CD4-positive, alpha-beta T cell (primary cell): ENCODE measurements around the gene GARIN5A. TPM values are rescaled to one million over a fixed set of nuclear protein-coding genes. Genes with fewer than 3 reads are reported as not detected.
A peak's percentile ranks its signal among the peaks of the same experiment; 100 is the strongest.

ENCODE experiments used
- ATAC-seq: fragments of 200-7000 bp; cut with Tn5 transposase; one replicate; pipeline ENCODE4 v1.10.0; 2022; ENCODE audit warnings: mild to moderate bottlenecking; ENCODE audit not compliant: poor library complexity
- CTCF ChIA-PET: fragments of 350-600 bp; sonication (Branson Sonifier 250); formaldehyde crosslinking; loops from one replicate; lab custom pipeline; 2021; ENCODE audit warnings: antibody characterized with exemption, inconsistent platforms; lab: Charles Lee
- POLR2A ChIA-PET: fragments of 350-600 bp; sonication (Branson Sonifier 250); formaldehyde crosslinking; loops from one replicate; lab custom pipeline; 2021; ENCODE audit warnings: antibody characterized with exemption, inconsistent platforms; lab: Charles Lee
- DNase-seq, 14 experiments: peaks; one replicate each; pipeline ENCODE4 v3.0.0-alpha.2; 2013 to 2020; ENCODE audit warnings: mixed read lengths in 2 of 14
- H3K27ac ChIP-seq, 2 donors: one replicate each; pipeline versions ENCODE4 v1.5.1 to v1.7.0; 2013; ENCODE audit warnings: low read length in 2 of 2, low read depth in 1 of 2, mild to moderate bottlenecking in 1 of 2
- H3K27me3 ChIP-seq, 2 experiments: 1 replicate in 1 of 2; 2 replicates in 1 of 2; pipeline versions ENCODE4 v1.6.1 to v1.7.0; 2013; ENCODE audit warnings: low read length in 2 of 2, control low read depth in 1 of 2, mild to moderate bottlenecking in 1 of 2, moderate library complexity in 1 of 2; ENCODE audit not compliant: insufficient read depth in 2 of 2, control insufficient read depth in 1 of 2
- H3K36me3 ChIP-seq: one replicate; pipeline ENCODE4 v1.6.1; 2013; ENCODE audit warnings: low read length, control low read depth; ENCODE audit not compliant: insufficient read depth
- H3K4me1 ChIP-seq: one replicate; pipeline ENCODE4 v1.6.1; 2013; ENCODE audit warnings: low read length, control low read depth; ENCODE audit not compliant: insufficient read depth
- H3K4me3 ChIP-seq: one replicate; pipeline ENCODE4 v1.5.1; 2013; ENCODE audit warnings: mild to moderate bottlenecking, low read length, moderate library complexity
- H3K9me3 ChIP-seq, 2 experiments: 1 replicate in 1 of 2; 2 replicates in 1 of 2; pipeline versions ENCODE4 v1.6.1 to v1.7.0; 2013; ENCODE audit warnings: low read length in 2 of 2, mild to moderate bottlenecking in 2 of 2, control low read depth in 1 of 2, moderate library complexity in 1 of 2; ENCODE audit not compliant: control insufficient read depth in 1 of 2, insufficient read depth in 1 of 2
- H3K27ac Mint-ChIP-seq: one replicate; pipeline ENCODE4 v1.8.0; 2020; ENCODE audit warnings: mixed read lengths
- H3K27me3 Mint-ChIP-seq: one replicate; pipeline ENCODE4 v1.8.0; 2021; ENCODE audit warnings: mixed read lengths
- H3K36me3 Mint-ChIP-seq: one replicate; pipeline ENCODE4 v1.8.0; 2021; ENCODE audit warnings: low read depth, mixed read lengths
- H3K4me1 Mint-ChIP-seq: one replicate; pipeline ENCODE4 v1.8.0; 2021; ENCODE audit warnings: low read depth, mixed read lengths
- H3K4me3 Mint-ChIP-seq: one replicate; pipeline ENCODE4 v1.8.0; 2020; ENCODE audit warnings: mild to moderate bottlenecking, mixed read lengths
- H3K9me3 Mint-ChIP-seq: one replicate; pipeline ENCODE4 v1.8.0; 2020; ENCODE audit warnings: mixed read lengths
- intact Hi-C, 2 experiments: fragments of 100-400 bp; cut with DNase I in 1 of 2; cut with micrococcal nuclease in 1 of 2; formaldehyde crosslinking; loops; one replicate each; pipeline versions ENCODE4 v1.15.1 to v1.9.0; 2023 to 2025; cut with DNase I, micrococcal nuclease
- total RNA-seq, 174 experiments: library from RNA in 2 of 174; stranded (reverse) in 2 of 174; gene quantifications; one replicate each; pipeline ENCODE4 v1.2.3 and lab custom pipeline; 2021 to 2026
- TF ChIP-seq, protein P1 (sequence below): fragments of 200-600 bp; IDR thresholded peaks from one replicate; pipeline ENCODE4 v1.8.0; 2022; ENCODE audit warnings: antibody characterized with exemption, mild to moderate bottlenecking

GARIN5A gene
- total RNA-seq, 2 experiments from 2014 or later: 0.50 TPM; not detected in 1

- H3K36me3 Mint-ChIP-seq: peaks cover 5% of the 10 kb centered on the region
- ATAC-seq: peak; percentile 14
- Histone ChIP-seq H3K4me1 (peaks cover 23% of the 10 kb centered on the region), H3K27me3 (peaks cover 0 to 4% of the 10 kb centered on the region in 2 experiments), H3K27ac (peak overlapping the region; percentile 63 to 91), H3K4me3 (peak overlapping the region; percentile 79), H3K9me3 (peaks cover 0 to 15% of the 10 kb centered on the region in 2 experiments), H3K36me3 (peaks cover 4% of the 10 kb centered on the region)
- H3K4me3 Mint-ChIP-seq: peak overlapping the region; percentile 95
- ChIA-PET POLR2A (interaction anchor here (0.6 to 1.9 kb wide), 14 partner anchors 27 to 294 kb away, joined by 3 to 19 read pairs (median 6); partner anchors contain the start of genes NR1H2 and POLD1), CTCF (interaction anchor here (1.0 to 1.8 kb wide), 3 partner anchors 46 to 153 kb away, joined by 4 to 5 read pairs (median 5); no protein-coding TSS in a partner anchor)
- intact Hi-C loops: loop anchor here (1.0 to 5.0 kb wide), 10 partner anchors 34 to 1082 kb away; partner anchors contain the start of genes EMC10 (in 2 of the 2), GARIN5A (in 2 of the 2), CTU1 (in 1 of the 2) and MYBPC2 (in 1 of the 2)
- no peaks in the 10 kb centered on the region for H3K9me3 Mint-ChIP-seq
- TF ChIP-seq, protein P1, sequence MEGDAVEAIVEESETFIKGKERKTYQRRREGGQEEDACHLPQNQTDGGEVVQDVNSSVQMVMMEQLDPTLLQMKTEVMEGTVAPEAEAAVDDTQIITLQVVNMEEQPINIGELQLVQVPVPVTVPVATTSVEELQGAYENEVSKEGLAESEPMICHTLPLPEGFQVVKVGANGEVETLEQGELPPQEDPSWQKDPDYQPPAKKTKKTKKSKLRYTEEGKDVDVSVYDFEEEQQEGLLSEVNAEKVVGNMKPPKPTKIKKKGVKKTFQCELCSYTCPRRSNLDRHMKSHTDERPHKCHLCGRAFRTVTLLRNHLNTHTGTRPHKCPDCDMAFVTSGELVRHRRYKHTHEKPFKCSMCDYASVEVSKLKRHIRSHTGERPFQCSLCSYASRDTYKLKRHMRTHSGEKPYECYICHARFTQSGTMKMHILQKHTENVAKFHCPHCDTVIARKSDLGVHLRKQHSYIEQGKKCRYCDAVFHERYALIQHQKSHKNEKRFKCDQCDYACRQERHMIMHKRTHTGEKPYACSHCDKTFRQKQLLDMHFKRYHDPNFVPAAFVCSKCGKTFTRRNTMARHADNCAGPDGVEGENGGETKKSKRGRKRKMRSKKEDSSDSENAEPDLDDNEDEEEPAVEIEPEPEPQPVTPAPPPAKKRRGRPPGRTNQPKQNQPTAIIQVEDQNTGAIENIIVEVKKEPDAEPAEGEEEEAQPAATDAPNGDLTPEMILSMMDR: no peak
- peaks cover 5% of the 10 kb centered on the region for H3K27me3 Mint-ChIP-seq
- no peak for DNase-seq
- H3K27ac Mint-ChIP-seq: peak overlapping the region; percentile 89
- H3K4me1 Mint-ChIP-seq: peaks cover 15% of the 10 kb centered on the region
These were observed 34.0 kb upstream of the GARIN5A start for GRCh38 chr19:50510700-50511068.

- POLR2A ChIA-PET: interaction anchor here (1.9 kb wide), 2 partner anchors 134 to 215 kb away, joined by 9 to 16 read pairs; partner anchors contain the start of gene NR1H2
- Histone ChIP-seq H3K36me3 (peaks cover 5% of the 10 kb centered on the region), H3K9me3 (peaks cover 0 to 15% of the 10 kb centered on the region in 2 experiments), H3K27me3 (peaks cover 0 to 4% of the 10 kb centered on the region in 2 experiments), H3K4me1 (peaks cover 23% of the 10 kb centered on the region), H3K4me3 (peak overlapping the region; percentile 79), H3K27ac (peak overlapping the region; percentile 63 to 91)
- Mint-ChIP-seq H3K9me3 (no peaks in the 10 kb centered on the region), H3K27me3 (peaks cover 5% of the 10 kb centered on the region), H3K27ac (peak overlapping the region; percentile 89), H3K4me3 (peak overlapping the region; percentile 95), H3K36me3 (peaks cover 5% of the 10 kb centered on the region), H3K4me1 (peaks cover 15% of the 10 kb centered on the region)
- CTCF ChIA-PET: no interaction called here
- ATAC-seq (no peak), DNase-seq (no peak)
- intact Hi-C loops: loop anchor here in 1 of 2 experiments (2.0 to 5.0 kb wide), 7 partner anchors 78 to 1082 kb away; partner anchors contain the start of genes CTU1, MYBPC2 and POLD1
- TF ChIP-seq, protein P1: no peak
These were observed 33.5 kb upstream of the GARIN5A start for GRCh38 chr19:50510121-50510670.

- H3K4me3 ChIP-seq: no peak overlapping the region
- Mint-ChIP-seq H3K27me3 (peaks cover 5% of the 10 kb centered on the region), H3K27ac (peak overlapping the region; percentile 51), H3K4me1 (peaks cover 15% of the 10 kb centered on the region), H3K4me3 (peak overlapping the region; percentile 42), H3K36me3 (peaks cover 5% of the 10 kb centered on the region), H3K9me3 (no peaks in the 10 kb centered on the region)
- no peak for DNase-seq
- H3K36me3 ChIP-seq: peaks cover 5% of the 10 kb centered on the region
- H3K27ac ChIP-seq: no peak overlapping the region
- POLR2A ChIA-PET: no interaction called here
- intact Hi-C loops: no loop called here
- H3K9me3 ChIP-seq: peaks cover 0 to 9% of the 10 kb centered on the region in 2 experiments
- ATAC-seq: no peak
- TF ChIP-seq, protein P1: no peak
- peaks cover 23% of the 10 kb centered on the region for H3K4me1 ChIP-seq
- peaks cover 0 to 4% of the 10 kb centered on the region in 2 experiments for H3K27me3 ChIP-seq
- CTCF ChIA-PET: no interaction called here
These were observed 32.7 kb upstream of the GARIN5A start for GRCh38 chr19:50509366-50509765.
